Panc1 (cell line): ENCODE measurements around the gene HPCAL1. TPM values are rescaled to one million over a fixed set of nuclear protein-coding genes. Genes with fewer than 3 reads are reported as not detected.

Source experiments
- ATAC-seq: fragments of 200-7000 bp; cut with Tn5 transposase; 2 replicates; pipeline ENCODE4 v1.9.1; 2020; ENCODE audit warnings: mild to moderate bottlenecking, moderate library complexity
- BruUV-seq: library from RNA; stranded (reverse); fragments of 400-500 nt; replicated peaks from 2 replicates; lab custom pipeline; 2021; lab: Mats Ljungman, UMichigan
- CTCF ChIA-PET: fragments of 300-600 bp; sonication (Branson Sonifier 250); formaldehyde crosslinking; loops from one replicate; lab custom pipeline; 2022; ENCODE audit warnings: antibody characterized with exemption; lab: Charles Lee
- POLR2A ChIA-PET: fragments of 300-600 bp; sonication (Branson Sonifier 250); formaldehyde crosslinking; loops from one replicate; lab custom pipeline; 2022; ENCODE audit warnings: antibody characterized with exemption; lab: Charles Lee
- DNase-seq: peaks from one replicate; pipeline ENCODE4 v3.0.0-alpha.2; 2010; ENCODE audit warnings: low read depth, low spot score
- H3K27ac ChIP-seq: 2 replicates; pipeline ENCODE4 v1.5.1; 2011; ENCODE audit warnings: mild to moderate bottlenecking, low read length, inconsistent platforms
- H3K27me3 ChIP-seq: fragments of 200-500 bp; sonication (Bioruptor generic); 2 replicates; pipeline ENCODE4 v1.6.0; 2014; ENCODE audit warnings: low read length, inconsistent platforms; ENCODE audit not compliant: control insufficient read depth, insufficient read depth
- H3K36me3 ChIP-seq: fragments of 200-500 bp; sonication (Bioruptor generic); 2 replicates; pipeline ENCODE4 v1.5.1; 2014; ENCODE audit warnings: inconsistent platforms, mild to moderate bottlenecking, low read length, moderate library complexity; ENCODE audit not compliant: control insufficient read depth, insufficient read depth
- H3K4me1 ChIP-seq: 2 replicates; pipeline ENCODE4 v1.5.1; 2011; ENCODE audit warnings: inconsistent platforms, mild to moderate bottlenecking, low read length, moderate library complexity; ENCODE audit not compliant: control insufficient read depth, insufficient read depth
- H3K4me3 ChIP-seq, 2 experiments: 2 replicates each; pipeline ENCODE4 v1.5.1; 2011 to 2012; ENCODE audit warnings: low read depth in 2 of 2, low read length in 2 of 2, mild to moderate bottlenecking in 2 of 2, inconsistent platforms in 1 of 2, moderate library complexity in 1 of 2
- H3K9me3 ChIP-seq: fragments of 200-500 bp; sonication (Bioruptor generic); 2 replicates; pipeline ENCODE4 v1.5.1; 2014; ENCODE audit warnings: low read depth, mild to moderate bottlenecking, inconsistent platforms, low read length, moderate library complexity; ENCODE audit not compliant: control insufficient read depth, insufficient read depth
- POLR2AphosphoS5 ChIP-seq: IDR thresholded peaks from 2 replicates; pipeline ENCODE4 v1.6.1; 2012; ENCODE audit warnings: mild to moderate bottlenecking, low read depth, low read length, moderate library complexity
- SIN3A ChIP-seq: IDR thresholded peaks from 2 replicates; pipeline ENCODE4 v1.6.1; 2012; ENCODE audit warnings: low read depth, mild to moderate bottlenecking, low read length, moderate library complexity, borderline replicate concordance; ENCODE audit not compliant: insufficient read depth
- TCF7L2 ChIP-seq: IDR thresholded peaks from 2 replicates; pipeline ENCODE4 v1.6.1; 2011; ENCODE audit warnings: mild to moderate bottlenecking, low read depth, low read length, inconsistent platforms
- in situ Hi-C: cut with HindIII; loops from 2 replicates; pipeline ENCODE4 v1.10.0; 2016; ENCODE audit warnings: low sequenced_read_pairs, low pct_unique_long_range_greater_than_20kb
- intact Hi-C: fragments of 100-400 bp; cut with micrococcal nuclease; formaldehyde crosslinking; loops from one replicate; pipeline ENCODE4 v1.10.0; 2022; ENCODE audit not compliant: unreplicated experiment
- total RNA-seq: library from RNA; stranded (reverse); gene quantifications from one replicate; pipeline ENCODE4 v1.2.1, GENCODE V29; 2021; ENCODE audit not compliant: unreplicated experiment
- TF ChIP-seq, protein P1 (sequence below), 2 experiments: IDR thresholded peaks; 2 replicates each; pipeline ENCODE4 v1.6.1; 2011 to 2012; ENCODE audit warnings: low read depth in 2 of 2, control low read depth in 1 of 2, low read length in 1 of 2, mild to moderate bottlenecking in 1 of 2, moderate library complexity in 1 of 2; ENCODE audit not compliant: insufficient read depth in 1 of 2
- TF ChIP-seq, protein P2 (sequence below): fragments of 450-650 bp; IDR thresholded peaks from 2 replicates; pipeline ENCODE4 v1.5.1; 2017; ENCODE audit warnings: mild to moderate bottlenecking

Gene HPCAL1
- total RNA-seq, 1 experiment from 2014 or later: 234 TPM

DNA sequence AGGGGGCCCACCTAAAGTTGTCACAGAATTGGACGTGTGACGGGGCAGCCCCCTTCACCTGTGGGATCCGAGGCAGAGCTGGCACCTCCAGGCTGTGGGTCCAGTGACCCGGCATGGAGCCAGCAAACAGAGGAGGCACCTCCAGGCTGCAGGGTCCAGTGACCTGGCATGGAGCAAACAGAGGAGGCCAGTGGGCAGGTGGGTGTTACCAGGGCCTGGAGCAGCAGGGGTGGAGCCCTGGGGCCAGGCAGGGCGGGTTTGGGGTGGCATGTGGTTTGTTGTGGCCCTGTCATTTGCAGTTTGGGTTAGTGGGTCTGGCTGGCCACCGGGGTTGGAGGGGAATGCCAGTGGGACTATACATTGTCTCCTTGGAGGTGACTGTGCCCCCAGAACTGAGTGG, 68.2 kb downstream of the HPCAL1 start:
- intact Hi-C loops: no loop called here
- CTCF ChIA-PET: interaction anchor here (0.6 kb wide), 1 partner anchor 227 kb away, joined by 3 read pairs; no protein-coding TSS in a partner anchor
- no peaks in the 10 kb centered on the region for H3K9me3 ChIP-seq

DNA sequence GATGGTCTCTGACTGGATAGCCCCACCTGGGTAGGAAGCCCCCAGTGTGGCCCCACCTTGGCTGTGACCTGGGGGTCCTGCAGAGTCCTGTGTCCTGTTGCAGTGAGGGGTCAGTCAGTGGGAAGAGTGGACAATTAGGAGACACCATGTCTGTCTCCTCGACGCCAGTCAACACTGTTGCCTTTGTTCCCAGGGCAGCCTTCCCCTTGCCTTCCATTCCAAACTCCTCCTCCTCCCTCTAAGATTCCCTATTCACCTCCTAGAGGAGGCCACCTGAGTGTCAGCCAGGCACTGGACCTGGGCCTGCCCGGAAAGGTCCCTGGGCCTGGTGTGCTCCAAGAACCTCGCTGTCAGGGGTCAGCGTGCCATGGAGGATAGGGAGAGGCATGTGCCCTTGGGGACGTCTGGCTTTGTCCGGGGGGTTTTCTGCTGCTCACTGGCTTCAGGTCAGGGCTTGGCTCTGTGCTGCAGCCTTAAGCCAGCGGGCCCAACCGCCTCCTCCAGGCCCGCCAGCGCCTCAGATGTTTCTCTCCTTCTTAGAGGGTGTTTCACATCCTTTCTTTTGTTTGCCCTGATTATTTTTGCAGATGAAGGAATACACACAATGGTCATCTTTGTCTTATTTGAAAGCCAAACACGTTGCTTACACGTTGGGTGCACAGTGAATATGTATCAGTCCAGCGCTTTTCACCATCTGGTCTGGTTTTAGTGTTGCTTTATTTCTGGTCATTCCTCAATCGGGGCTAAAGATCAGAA, 68.9 kb downstream of the HPCAL1 start:
- in situ Hi-C loops: no loop called here
- H3K27me3 ChIP-seq: no peaks in the 10 kb centered on the region
- peak; percentile 44 for ATAC-seq
- peak overlapping the region; percentile 5 for H3K27ac ChIP-seq
- intact Hi-C loops: no loop called here
- H3K9me3 ChIP-seq: no peaks in the 10 kb centered on the region
- DNase-seq: no peak
- ChIA-PET POLR2A (no interaction called here), CTCF (no interaction called here)
- BruUV-seq: no TSS peak
- peaks cover 59% of the 10 kb centered on the region for H3K4me1 ChIP-seq
- no peak overlapping the region for H3K4me3 ChIP-seq
- TF ChIP-seq SIN3A (no peak), TCF7L2 (no peak), POLR2AphosphoS5 (no peak)
- TF ChIP-seq, protein P1, sequence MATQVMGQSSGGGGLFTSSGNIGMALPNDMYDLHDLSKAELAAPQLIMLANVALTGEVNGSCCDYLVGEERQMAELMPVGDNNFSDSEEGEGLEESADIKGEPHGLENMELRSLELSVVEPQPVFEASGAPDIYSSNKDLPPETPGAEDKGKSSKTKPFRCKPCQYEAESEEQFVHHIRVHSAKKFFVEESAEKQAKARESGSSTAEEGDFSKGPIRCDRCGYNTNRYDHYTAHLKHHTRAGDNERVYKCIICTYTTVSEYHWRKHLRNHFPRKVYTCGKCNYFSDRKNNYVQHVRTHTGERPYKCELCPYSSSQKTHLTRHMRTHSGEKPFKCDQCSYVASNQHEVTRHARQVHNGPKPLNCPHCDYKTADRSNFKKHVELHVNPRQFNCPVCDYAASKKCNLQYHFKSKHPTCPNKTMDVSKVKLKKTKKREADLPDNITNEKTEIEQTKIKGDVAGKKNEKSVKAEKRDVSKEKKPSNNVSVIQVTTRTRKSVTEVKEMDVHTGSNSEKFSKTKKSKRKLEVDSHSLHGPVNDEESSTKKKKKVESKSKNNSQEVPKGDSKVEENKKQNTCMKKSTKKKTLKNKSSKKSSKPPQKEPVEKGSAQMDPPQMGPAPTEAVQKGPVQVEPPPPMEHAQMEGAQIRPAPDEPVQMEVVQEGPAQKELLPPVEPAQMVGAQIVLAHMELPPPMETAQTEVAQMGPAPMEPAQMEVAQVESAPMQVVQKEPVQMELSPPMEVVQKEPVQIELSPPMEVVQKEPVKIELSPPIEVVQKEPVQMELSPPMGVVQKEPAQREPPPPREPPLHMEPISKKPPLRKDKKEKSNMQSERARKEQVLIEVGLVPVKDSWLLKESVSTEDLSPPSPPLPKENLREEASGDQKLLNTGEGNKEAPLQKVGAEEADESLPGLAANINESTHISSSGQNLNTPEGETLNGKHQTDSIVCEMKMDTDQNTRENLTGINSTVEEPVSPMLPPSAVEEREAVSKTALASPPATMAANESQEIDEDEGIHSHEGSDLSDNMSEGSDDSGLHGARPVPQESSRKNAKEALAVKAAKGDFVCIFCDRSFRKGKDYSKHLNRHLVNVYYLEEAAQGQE (IDR thresholded peaks at IDR 0.05; ENCODE audit: insufficient read depth in 1 of 2, low read depth in 2 of 2, low read length in 1 of 2): no peak
- TF ChIP-seq, protein P2, sequence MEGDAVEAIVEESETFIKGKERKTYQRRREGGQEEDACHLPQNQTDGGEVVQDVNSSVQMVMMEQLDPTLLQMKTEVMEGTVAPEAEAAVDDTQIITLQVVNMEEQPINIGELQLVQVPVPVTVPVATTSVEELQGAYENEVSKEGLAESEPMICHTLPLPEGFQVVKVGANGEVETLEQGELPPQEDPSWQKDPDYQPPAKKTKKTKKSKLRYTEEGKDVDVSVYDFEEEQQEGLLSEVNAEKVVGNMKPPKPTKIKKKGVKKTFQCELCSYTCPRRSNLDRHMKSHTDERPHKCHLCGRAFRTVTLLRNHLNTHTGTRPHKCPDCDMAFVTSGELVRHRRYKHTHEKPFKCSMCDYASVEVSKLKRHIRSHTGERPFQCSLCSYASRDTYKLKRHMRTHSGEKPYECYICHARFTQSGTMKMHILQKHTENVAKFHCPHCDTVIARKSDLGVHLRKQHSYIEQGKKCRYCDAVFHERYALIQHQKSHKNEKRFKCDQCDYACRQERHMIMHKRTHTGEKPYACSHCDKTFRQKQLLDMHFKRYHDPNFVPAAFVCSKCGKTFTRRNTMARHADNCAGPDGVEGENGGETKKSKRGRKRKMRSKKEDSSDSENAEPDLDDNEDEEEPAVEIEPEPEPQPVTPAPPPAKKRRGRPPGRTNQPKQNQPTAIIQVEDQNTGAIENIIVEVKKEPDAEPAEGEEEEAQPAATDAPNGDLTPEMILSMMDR: no peak
- H3K36me3 ChIP-seq: no peaks in the 10 kb centered on the region

More for the DNA sequence above, 68.2 kb downstream of the HPCAL1 start:
- no peaks in the 10 kb centered on the region for H3K36me3 ChIP-seq
- H3K27me3 ChIP-seq: no peaks in the 10 kb centered on the region
- POLR2A ChIA-PET: no interaction called here
- peaks cover 66% of the 10 kb centered on the region for H3K4me1 ChIP-seq
- TF ChIP-seq TCF7L2 (no peak), SIN3A (no peak), POLR2AphosphoS5 (no peak)
- TF ChIP-seq, protein P1 (IDR thresholded peaks at IDR 0.05; ENCODE audit: insufficient read depth in 1 of 2, low read depth in 2 of 2, low read length in 1 of 2): no peak
- TF ChIP-seq, protein P2: no peak
- H3K27ac ChIP-seq: peak overlapping the region; percentile 48; the same call in 1 of the 2 replicates
- DNase-seq: no peak
- no peak overlapping the region for H3K4me3 ChIP-seq
- ATAC-seq: no peak
- BruUV-seq: no TSS peak
- in situ Hi-C loops: no loop called here
